ENCODE data around the gene CXCL9.

DNA sequence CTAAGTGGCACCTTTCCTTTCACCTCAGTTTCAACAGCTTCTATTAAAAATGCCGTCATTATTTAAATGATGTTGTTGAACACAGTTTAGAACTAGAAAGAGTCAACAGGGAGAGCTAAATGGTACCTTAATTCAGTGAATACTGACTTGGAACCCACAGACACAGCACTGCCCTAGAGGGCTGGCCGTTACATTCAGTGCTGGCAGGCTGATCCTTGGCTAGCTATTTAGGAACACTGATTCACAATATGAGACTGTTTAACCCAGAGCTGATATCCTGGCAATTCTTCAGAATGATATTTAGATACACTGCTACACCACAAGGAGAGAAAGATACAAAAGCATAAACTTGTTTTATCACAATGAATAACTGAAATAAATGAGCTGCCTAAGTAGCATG is 53.8 kb downstream of the CXCL9 start:
- TF ChIP-seq, protein P1, sequence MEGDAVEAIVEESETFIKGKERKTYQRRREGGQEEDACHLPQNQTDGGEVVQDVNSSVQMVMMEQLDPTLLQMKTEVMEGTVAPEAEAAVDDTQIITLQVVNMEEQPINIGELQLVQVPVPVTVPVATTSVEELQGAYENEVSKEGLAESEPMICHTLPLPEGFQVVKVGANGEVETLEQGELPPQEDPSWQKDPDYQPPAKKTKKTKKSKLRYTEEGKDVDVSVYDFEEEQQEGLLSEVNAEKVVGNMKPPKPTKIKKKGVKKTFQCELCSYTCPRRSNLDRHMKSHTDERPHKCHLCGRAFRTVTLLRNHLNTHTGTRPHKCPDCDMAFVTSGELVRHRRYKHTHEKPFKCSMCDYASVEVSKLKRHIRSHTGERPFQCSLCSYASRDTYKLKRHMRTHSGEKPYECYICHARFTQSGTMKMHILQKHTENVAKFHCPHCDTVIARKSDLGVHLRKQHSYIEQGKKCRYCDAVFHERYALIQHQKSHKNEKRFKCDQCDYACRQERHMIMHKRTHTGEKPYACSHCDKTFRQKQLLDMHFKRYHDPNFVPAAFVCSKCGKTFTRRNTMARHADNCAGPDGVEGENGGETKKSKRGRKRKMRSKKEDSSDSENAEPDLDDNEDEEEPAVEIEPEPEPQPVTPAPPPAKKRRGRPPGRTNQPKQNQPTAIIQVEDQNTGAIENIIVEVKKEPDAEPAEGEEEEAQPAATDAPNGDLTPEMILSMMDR (IDR thresholded peaks at IDR 0.05) = no peak
- TF ChIP-seq EP300 (IDR thresholded peaks at IDR 0.05) = no peak

Data from gastroesophageal sphincter (tissue), 3 donors.